ENCODE data around the gene GID8. TPM values are rescaled to one million over a fixed set of nuclear protein-coding genes. Genes with fewer than 3 reads are reported as not detected.

GID8 gene
- total and polyA plus RNA-seq, 2 of the 4 experiments (the other 2 are of a cell fraction), result 21.5 to 33.9 TPM

DNA sequence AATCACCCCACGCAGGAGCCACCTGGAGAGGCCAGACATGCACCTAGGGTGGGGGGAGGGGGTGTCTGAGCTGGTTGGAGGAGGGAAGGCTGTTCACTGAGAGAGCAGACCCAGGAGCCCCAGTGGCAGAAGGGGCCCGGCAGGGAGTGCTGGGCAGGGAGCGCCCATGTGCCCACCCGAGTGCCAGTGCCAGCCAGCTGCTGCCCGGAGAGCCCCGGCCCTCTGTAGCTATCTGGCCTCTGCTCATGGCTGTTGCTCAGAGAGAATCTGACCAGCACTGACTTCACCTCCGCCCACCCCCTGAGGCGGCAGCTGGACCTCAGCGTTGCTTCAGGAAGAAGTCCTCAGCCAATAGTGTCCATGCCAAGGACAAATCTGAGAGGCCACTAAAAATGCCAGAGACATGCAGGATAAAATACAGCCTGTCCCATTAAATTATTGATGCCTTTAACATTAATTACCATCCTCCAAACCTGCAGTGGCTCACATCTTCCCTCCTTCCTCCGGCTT lies 37.4 kb downstream of the GID8 start:
- intact Hi-C loops (cut with micrococcal nuclease), result no loop called here
- DNase-seq (no peak), ATAC-seq (ENCODE audit: low read depth) (no peak)
- no peak overlapping the region for H2AK5ac ChIP-seq (ENCODE audit: low read depth, low read length)
- H3K27me3 ChIP-seq (ENCODE audit: control insufficient read depth, insufficient read depth, low read length), result peaks cover 75% of the 10 kb centered on the region
- H3K36me3 ChIP-seq (ENCODE audit: control insufficient read depth, insufficient read depth, low read length), result no peaks in the 10 kb centered on the region
- ChIA-PET POLR2A (ENCODE audit: unreplicated experiment) (no interaction called here), CTCF (interaction anchor here (0.7 kb wide), 1 partner anchor 27 kb away, joined by 3 read pairs; no protein-coding TSS in a partner anchor)
- H2BK20ac ChIP-seq (ENCODE audit: low read depth, low read length), result no peak overlapping the region
- no peak overlapping the region for H3K14ac ChIP-seq (replicated peaks; ENCODE audit: low read depth, low read length)
- no peak overlapping the region for H2BK120ac ChIP-seq (ENCODE audit: low read depth, low read length)
- no peak overlapping the region for H4K5ac ChIP-seq (ENCODE audit: low read depth, low read length)
- H3K4ac ChIP-seq (ENCODE audit: low read depth, low read length), result no peak overlapping the region
- H3K79me1 ChIP-seq (ENCODE audit: low read depth in 1 of 2, low read length in 2 of 2), result no peaks in the 10 kb centered on the region
- H3K9ac ChIP-seq (ENCODE audit: low read depth, low read length), result no peak overlapping the region
- H4K91ac ChIP-seq (ENCODE audit: insufficient read depth, low read depth, low read length), result no peak overlapping the region
- H3K4me1 ChIP-seq (ENCODE audit: control insufficient read depth, insufficient read depth, low read length), result no peaks in the 10 kb centered on the region
- no peak for TF ChIP-seq FOS (IDR thresholded peaks at IDR 0.05; ENCODE audit: low read depth, low read length)
- TF ChIP-seq POLR2A (IDR thresholded peaks at IDR 0.05; ENCODE audit: low read depth, low read length), result no peak
- no peak for TF ChIP-seq SMC3 (IDR thresholded peaks at IDR 0.05; ENCODE audit: low read depth, low read length)
- no peak for TF ChIP-seq RAD21 (IDR thresholded peaks at IDR 0.05; ENCODE audit: low read length)
- no peak for TF ChIP-seq CEBPB (IDR thresholded peaks at IDR 0.05; ENCODE audit: low read depth, low read length)
- no peak for TF ChIP-seq CHD1 (IDR thresholded peaks at IDR 0.05; ENCODE audit: low read depth, low read length)
- no peak for TF ChIP-seq MAFK (IDR thresholded peaks at IDR 0.05; ENCODE audit: low read depth, low read length)
- TF ChIP-seq RCOR1 (IDR thresholded peaks at IDR 0.05; ENCODE audit: insufficient replicate concordance, low read length), result no peak
- no peak for TF ChIP-seq USF2 (IDR thresholded peaks at IDR 0.05; ENCODE audit: low read depth, low read length)
- TF ChIP-seq BHLHE40 (IDR thresholded peaks at IDR 0.05; ENCODE audit: low read depth, low read length), result no peak
- TF ChIP-seq, protein P1, sequence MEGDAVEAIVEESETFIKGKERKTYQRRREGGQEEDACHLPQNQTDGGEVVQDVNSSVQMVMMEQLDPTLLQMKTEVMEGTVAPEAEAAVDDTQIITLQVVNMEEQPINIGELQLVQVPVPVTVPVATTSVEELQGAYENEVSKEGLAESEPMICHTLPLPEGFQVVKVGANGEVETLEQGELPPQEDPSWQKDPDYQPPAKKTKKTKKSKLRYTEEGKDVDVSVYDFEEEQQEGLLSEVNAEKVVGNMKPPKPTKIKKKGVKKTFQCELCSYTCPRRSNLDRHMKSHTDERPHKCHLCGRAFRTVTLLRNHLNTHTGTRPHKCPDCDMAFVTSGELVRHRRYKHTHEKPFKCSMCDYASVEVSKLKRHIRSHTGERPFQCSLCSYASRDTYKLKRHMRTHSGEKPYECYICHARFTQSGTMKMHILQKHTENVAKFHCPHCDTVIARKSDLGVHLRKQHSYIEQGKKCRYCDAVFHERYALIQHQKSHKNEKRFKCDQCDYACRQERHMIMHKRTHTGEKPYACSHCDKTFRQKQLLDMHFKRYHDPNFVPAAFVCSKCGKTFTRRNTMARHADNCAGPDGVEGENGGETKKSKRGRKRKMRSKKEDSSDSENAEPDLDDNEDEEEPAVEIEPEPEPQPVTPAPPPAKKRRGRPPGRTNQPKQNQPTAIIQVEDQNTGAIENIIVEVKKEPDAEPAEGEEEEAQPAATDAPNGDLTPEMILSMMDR (conservative IDR thresholded peaks at IDR 0.05; ENCODE audit: low read depth, low read length), result no peak
- no peak for TF ChIP-seq MAZ (IDR thresholded peaks at IDR 0.05; ENCODE audit: borderline replicate concordance, low read depth, low read length)
- H3K18ac ChIP-seq (ENCODE audit: low read depth, low read length), result no peak overlapping the region
- no peak overlapping the region for H2AK9ac ChIP-seq (replicated peaks; ENCODE audit: low read depth, low read length, poor library complexity)
- H4K20me1 ChIP-seq (ENCODE audit: insufficient read depth, low read length), result no peaks in the 10 kb centered on the region
- H3K56ac ChIP-seq (ENCODE audit: extremely low read depth, insufficient read depth, low read length), result no peak overlapping the region
- no peaks in the 10 kb centered on the region for H3K9me3 ChIP-seq (ENCODE audit: control insufficient read depth, insufficient read depth, low read length)
- no peak overlapping the region for H2BK5ac ChIP-seq (ENCODE audit: low read depth, low read length, poor library complexity, severe bottlenecking)
- no peak overlapping the region for H3K4me3 ChIP-seq (ENCODE audit: insufficient read depth, low read depth, low read length)
- dilution Hi-C loops (cut with HindIII; ENCODE audit: low sequenced_read_pairs, unreplicated experiment), result no loop called here
- 100% methylated on average over 2 of the region's 10 CpGs; no CpG with 5 or more reads in 1 of the 2 experiments for WGBS, 2 experiments (ENCODE audit: extremely low coverage in 2 of 2, insufficient read length in 1 of 2)
- H3K27ac ChIP-seq (ENCODE audit: insufficient read depth, low read length), result no peak overlapping the region
- H3K4me2 ChIP-seq (ENCODE audit: low read depth, low read length), result no peak overlapping the region
- no TSS peak for BruUV-seq (replicated peaks)
- H3K23ac ChIP-seq (ENCODE audit: low read depth, low read length), result no peak overlapping the region
- H3K9me1 ChIP-seq (ENCODE audit: insufficient read depth, low read length), result no peaks in the 10 kb centered on the region
- no peak overlapping the region for H2AFZ ChIP-seq (replicated peaks; ENCODE audit: low read length, poor library complexity)
- no peak overlapping the region for H2BK15ac ChIP-seq (ENCODE audit: low read depth, low read length)
- H4K8ac ChIP-seq (ENCODE audit: low read depth in 2 of 2, low read length in 2 of 2), result no peak overlapping the region
- in situ Hi-C loops (cut with MboI; ENCODE audit: low sequenced_read_pairs), result no loop called here

Measured in IMR-90 (cell line).